Astrocyte of the spinal cord (primary cell): ENCODE measurements around the gene ZNF532.

ENCODE experiments used
- DNase-seq: peaks from one replicate; pipeline ENCODE4 v3.0.0; 2011; ENCODE audit warnings: low read depth, low spot score
- H3K4me3 ChIP-seq: 2 replicates; pipeline ENCODE4 v1.5.1; 2011; ENCODE audit warnings: low read depth, mild to moderate bottlenecking, low read length, moderate library complexity
- CTCF ChIP-seq: IDR thresholded peaks from 2 replicates; pipeline ENCODE4 v1.5.1; 2012; ENCODE audit warnings: low read depth, mild to moderate bottlenecking, low read length, inconsistent platforms
- in situ Hi-C: cut with HindIII; loops from 2 replicates; pipeline ENCODE4 v1.10.0; 2017; ENCODE audit warnings: low sequenced_read_pairs

Gene ZNF532

GRCh38 chr18:58867281-58867961, 2.7 kb downstream of the ZNF532 start:
- no peak overlapping the region for H3K4me3 ChIP-seq
- in situ Hi-C loops: no loop called here
- no peak for TF ChIP-seq CTCF
- peak; percentile 52 for DNase-seq

GRCh38 chr18:58868440-58868839, 3.8 kb downstream of the ZNF532 start:
- no peak for DNase-seq
- H3K4me3 ChIP-seq: no peak overlapping the region
- in situ Hi-C loops: no loop called here

GRCh38 chr18:58870130-58870529, 5.5 kb downstream of the ZNF532 start:
- no peak for TF ChIP-seq CTCF
- in situ Hi-C loops: no loop called here
- DNase-seq: no peak
- no peak overlapping the region for H3K4me3 ChIP-seq

More at GRCh38 chr18:58868440-58868839, 3.8 kb downstream of the ZNF532 start:
- no peak for TF ChIP-seq CTCF

GRCh38 chr18:58870621-58871020, 5.9 kb downstream of the ZNF532 start:
- DNase-seq: no peak
- in situ Hi-C loops: no loop called here
- no peak overlapping the region for H3K4me3 ChIP-seq
- TF ChIP-seq CTCF: no peak

GRCh38 chr18:58871514-58872420, 7.1 kb downstream of the ZNF532 start:
- no peak for DNase-seq
- no peak overlapping the region for H3K4me3 ChIP-seq
- no peak for TF ChIP-seq CTCF
- in situ Hi-C loops: no loop called here

GRCh38 chr18:58878640-58879039, 14.0 kb downstream of the ZNF532 start:
- in situ Hi-C loops: no loop called here
- no peak for DNase-seq
- H3K4me3 ChIP-seq: no peak overlapping the region
- TF ChIP-seq CTCF: no peak
